Mesenchymal stem cell (in vitro differentiated cells and primary cell): ENCODE data around the gene TAPT1.

Experiments used
- DNase-seq: peaks from one replicate; pipeline ENCODE4 v3.0.0-alpha.2; 2013
- H2AFZ ChIP-seq: one replicate; pipeline ENCODE4 v1.6.1; 2013; ENCODE audit warnings: low read depth, mild to moderate bottlenecking, control low read depth, inconsistent platforms, low read length, moderate library complexity
- H2AK5ac ChIP-seq: 2 replicates; pipeline ENCODE4 v1.6.1; 2013; ENCODE audit warnings: low read length, moderate library complexity, mild to moderate bottlenecking, inconsistent platforms; ENCODE audit not compliant: severe bottlenecking
- H2BK120ac ChIP-seq: one replicate; pipeline ENCODE4 v1.6.1; 2013; ENCODE audit warnings: low read depth, mild to moderate bottlenecking, inconsistent platforms, low read length, moderate library complexity
- H2BK12ac ChIP-seq, 2 experiments: one replicate each; pipeline ENCODE4 v1.6.1; 2013; ENCODE audit warnings: inconsistent platforms in 2 of 2, low read length in 2 of 2, mild to moderate bottlenecking in 2 of 2, moderate library complexity in 2 of 2, control low read depth in 1 of 2
- H2BK15ac ChIP-seq: one replicate; pipeline ENCODE4 v1.6.1; 2013; ENCODE audit warnings: mild to moderate bottlenecking, low read depth, inconsistent platforms; ENCODE audit not compliant: poor library complexity, severe bottlenecking
- H2BK5ac ChIP-seq: 2 replicates; pipeline ENCODE4 v1.6.1; 2013; ENCODE audit warnings: low read depth, mild to moderate bottlenecking, low read length, control low read depth, inconsistent platforms; ENCODE audit not compliant: poor library complexity, severe bottlenecking
- H3K14ac ChIP-seq, 2 experiments: one replicate each; pipeline ENCODE4 v1.6.1; 2013; ENCODE audit warnings: inconsistent platforms in 2 of 2, low read length in 2 of 2, control low read depth in 1 of 2, mild to moderate bottlenecking in 1 of 2, moderate library complexity in 1 of 2
- H3K18ac ChIP-seq, 2 experiments: one replicate each; pipeline ENCODE4 v1.6.1; 2013; ENCODE audit warnings: inconsistent platforms in 2 of 2, low read length in 2 of 2, control low read depth in 1 of 2, low read depth in 1 of 2, mild to moderate bottlenecking in 1 of 2
- H3K23ac ChIP-seq, 2 experiments: one replicate each; pipeline ENCODE4 v1.6.1; 2013; ENCODE audit warnings: inconsistent platforms in 2 of 2, low read length in 2 of 2, mild to moderate bottlenecking in 2 of 2, moderate library complexity in 2 of 2, control low read depth in 1 of 2
- H3K27ac ChIP-seq: 2 replicates; pipeline ENCODE4 v1.5.1; 2013; ENCODE audit warnings: mild to moderate bottlenecking, moderate library complexity, low read length, control low read depth, inconsistent platforms; ENCODE audit not compliant: poor library complexity, severe bottlenecking
- H3K27me3 ChIP-seq, 2 experiments: 2 replicates each; pipeline versions ENCODE4 v1.6.1 to v1.7.0; 2013; ENCODE audit warnings: low read length in 2 of 2, mild to moderate bottlenecking in 2 of 2, moderate library complexity in 2 of 2, control low read depth in 1 of 2, inconsistent platforms in 1 of 2; ENCODE audit not compliant: control insufficient read depth in 1 of 2, insufficient read depth in 1 of 2
- H3K36me3 ChIP-seq, 2 experiments: 2 replicates each; pipeline versions ENCODE4 v1.6.1 to v1.7.0; 2013; ENCODE audit warnings: low read length in 2 of 2, control low read depth in 1 of 2, inconsistent platforms in 1 of 2, low read depth in 1 of 2, mild to moderate bottlenecking in 1 of 2; ENCODE audit not compliant: insufficient read depth in 2 of 2, control insufficient read depth in 1 of 2
- H3K4ac ChIP-seq, 2 experiments: one replicate each; pipeline ENCODE4 v1.6.1; 2013; ENCODE audit warnings: inconsistent platforms in 2 of 2, low read length in 2 of 2, mild to moderate bottlenecking in 2 of 2, moderate library complexity in 2 of 2, control low read depth in 1 of 2, low read depth in 1 of 2
- H3K4me1 ChIP-seq: 2 replicates; pipeline ENCODE4 v1.6.1; 2013; ENCODE audit warnings: low read depth, low read length, control low read depth; ENCODE audit not compliant: control insufficient read depth, insufficient read depth
- H3K4me2 ChIP-seq: 2 replicates; pipeline ENCODE4 v1.6.1; 2013; ENCODE audit warnings: low read length, mild to moderate bottlenecking, inconsistent platforms; ENCODE audit not compliant: poor library complexity, severe bottlenecking
- H3K4me3 ChIP-seq, 2 experiments: 2 replicates each; pipeline versions ENCODE4 v1.5.1 to v1.7.0; 2013; ENCODE audit warnings: low read length in 2 of 2, mild to moderate bottlenecking in 2 of 2, control low read depth in 1 of 2, low read depth in 1 of 2; ENCODE audit not compliant: insufficient read depth in 1 of 2
- H3K79me1 ChIP-seq: replicated peaks from 2 replicates; pipeline ENCODE4 v1.6.1; 2013; ENCODE audit warnings: mild to moderate bottlenecking, control low read depth, low read length, inconsistent platforms; ENCODE audit not compliant: poor library complexity, severe bottlenecking
- H3K9ac ChIP-seq: 2 replicates; pipeline ENCODE4 v1.7.0; 2013; ENCODE audit warnings: mild to moderate bottlenecking, low read length, moderate library complexity
- H3K9me3 ChIP-seq: 2 replicates; pipeline ENCODE4 v1.7.0; 2013; ENCODE audit warnings: mild to moderate bottlenecking, low read length; ENCODE audit not compliant: control insufficient read depth
- H4K8ac ChIP-seq: one replicate; pipeline ENCODE4 v1.6.1; 2013; ENCODE audit warnings: inconsistent platforms, mild to moderate bottlenecking, low read length, moderate library complexity
- H4K91ac ChIP-seq: one replicate; pipeline ENCODE4 v1.6.1; 2013; ENCODE audit warnings: mild to moderate bottlenecking, low read length, inconsistent platforms
- WGBS: methylation state at CpG from one replicate; pipeline ENCODE4 v1.1.7; 2013; ENCODE audit warnings: mixed read lengths; 5-methylcytosine and 5-hydroxymethylcytosine counted together

Gene TAPT1

DNA sequence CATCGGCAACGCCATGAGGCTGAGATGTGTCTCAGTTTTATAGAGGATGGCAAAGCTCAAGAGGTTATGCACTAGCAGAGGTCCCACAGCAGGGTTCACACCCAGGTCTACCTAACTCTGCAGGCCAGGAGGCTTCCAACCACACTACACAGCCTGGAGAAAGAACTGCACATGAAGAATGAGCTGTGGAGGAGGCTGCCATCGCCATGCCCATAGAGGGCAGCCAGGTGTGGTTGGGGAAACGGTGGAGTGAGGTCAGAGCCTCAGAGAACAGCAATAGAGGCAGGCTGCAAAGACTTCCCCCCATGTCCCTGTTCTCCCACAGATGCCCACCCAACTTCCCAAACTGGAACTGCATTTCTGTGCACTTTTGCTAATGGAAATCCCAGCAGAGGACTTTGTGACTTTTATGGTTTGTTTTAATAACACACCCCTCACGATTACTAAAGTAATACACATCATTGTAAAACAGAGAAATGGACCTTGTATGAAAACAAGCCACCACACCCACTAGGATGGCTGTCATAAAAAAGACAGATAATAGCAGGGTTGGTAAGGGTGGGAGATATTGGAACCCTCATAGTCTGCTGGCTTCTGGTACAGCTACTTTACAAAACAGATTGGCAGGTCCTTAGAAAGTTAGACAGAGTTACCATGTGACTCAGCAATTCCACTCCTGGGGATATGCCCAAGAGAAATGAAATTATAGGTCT lies 83.5 kb downstream of the TAPT1 start:
- H3K4me1 ChIP-seq: peaks cover 12% of the 10 kb centered on the region
- no peak for DNase-seq
- H3K4me2 ChIP-seq: no peak overlapping the region
- peaks cover 0 to 40% of the 10 kb centered on the region in 2 experiments for H3K27me3 ChIP-seq
- no peak overlapping the region for H3K27ac ChIP-seq
- H3K23ac ChIP-seq: no peak overlapping the region
- peak overlapping the region; percentile 51 for H2AK5ac ChIP-seq
- H3K9me3 ChIP-seq: peaks cover 38% of the 10 kb centered on the region
- no peak overlapping the region for H3K4me3 ChIP-seq
- no peak overlapping the region for H3K14ac ChIP-seq
- H3K36me3 ChIP-seq: no peaks in the 10 kb centered on the region
- H2BK12ac ChIP-seq: no peak overlapping the region
- 83% methylated on average over 3 of the region's 5 CpGs for WGBS
- H3K9ac ChIP-seq: no peak overlapping the region
- no peak overlapping the region for H4K8ac ChIP-seq
- H2BK5ac ChIP-seq: no peak overlapping the region
- no peak overlapping the region for H3K18ac ChIP-seq
- no peak overlapping the region for H4K91ac ChIP-seq
- no peak overlapping the region for H2AFZ ChIP-seq
- H2BK120ac ChIP-seq: no peak overlapping the region
- H2BK15ac ChIP-seq: no peak overlapping the region
- H3K4ac ChIP-seq: no peak overlapping the region
- H3K79me1 ChIP-seq: no peaks in the 10 kb centered on the region

DNA sequence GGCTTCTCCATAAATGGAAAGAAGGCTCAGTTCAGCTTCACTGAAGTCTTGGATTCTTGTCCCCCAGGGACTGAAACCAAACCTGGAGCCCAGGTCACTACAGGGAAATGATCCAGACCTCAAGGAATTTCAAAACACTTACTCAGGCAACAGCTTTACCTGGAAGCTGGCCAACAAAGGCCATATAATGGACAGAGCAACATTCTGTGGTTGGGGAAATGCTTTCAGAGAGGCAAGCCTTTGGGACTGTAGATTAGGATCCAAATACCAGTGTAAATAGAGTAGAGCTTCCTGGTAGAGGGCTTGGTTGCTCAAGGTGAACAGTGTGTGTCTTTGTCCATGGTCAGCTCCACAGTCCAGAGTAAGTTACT lies 85.4 kb downstream of the TAPT1 start:
- Histone ChIP-seq H2AFZ (no peak overlapping the region), H2AK5ac (no peak overlapping the region), H3K4me1 (peaks cover 12% of the 10 kb centered on the region), H3K4ac (no peak overlapping the region), H3K14ac (no peak overlapping the region), H3K9ac (no peak overlapping the region), H2BK12ac (no peak overlapping the region), H3K18ac (no peak overlapping the region), H4K8ac (no peak overlapping the region), H3K27ac (peak overlapping the region; percentile 96), H3K36me3 (no peaks in the 10 kb centered on the region), H3K23ac (no peak overlapping the region), H3K4me3 (no peak overlapping the region), H2BK15ac (no peak overlapping the region), H2BK120ac (no peak overlapping the region), H3K4me2 (no peak overlapping the region), H4K91ac (no peak overlapping the region), H3K79me1 (no peaks in the 10 kb centered on the region), H3K27me3 (peaks cover 0 to 57% of the 10 kb centered on the region in 2 experiments), H3K9me3 (peaks cover 30% of the 10 kb centered on the region), H2BK5ac (no peak overlapping the region)
- peak; percentile 87 for DNase-seq

DNA sequence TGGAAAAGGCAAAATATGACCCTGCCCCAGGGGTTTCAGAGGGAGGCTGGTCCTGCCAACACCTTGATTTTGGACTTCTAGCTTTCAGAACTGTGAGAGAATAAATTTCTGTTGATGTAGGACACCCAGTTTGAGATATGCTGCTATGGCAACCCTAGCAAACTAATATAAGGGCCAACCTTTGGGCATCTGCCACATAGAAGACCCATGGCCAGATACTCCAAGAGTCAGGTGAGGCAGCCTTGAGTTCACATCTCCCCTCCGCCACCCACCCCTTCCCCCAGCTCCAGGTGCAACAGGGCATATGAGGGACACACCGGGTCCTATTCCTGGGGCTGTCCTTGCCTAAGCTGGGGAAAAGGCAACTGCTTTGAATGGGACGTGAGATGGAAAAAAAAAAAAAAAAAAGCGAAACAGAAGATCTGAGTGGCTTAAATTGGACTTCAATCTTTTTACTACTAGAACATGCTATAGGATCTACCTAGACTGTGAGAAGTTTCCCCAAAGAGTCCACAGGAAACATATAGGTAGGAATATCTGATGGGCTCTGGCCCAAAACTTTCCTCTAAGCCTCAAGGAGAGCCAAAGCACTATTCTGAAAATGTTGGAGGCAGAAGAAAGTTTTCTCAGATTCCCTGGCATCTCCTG lies 85.9 kb downstream of the TAPT1 start:
- H2BK15ac ChIP-seq: no peak overlapping the region
- peaks cover 27% of the 10 kb centered on the region for H3K9me3 ChIP-seq
- no peaks in the 10 kb centered on the region for H3K36me3 ChIP-seq
- no peak overlapping the region for H3K4ac ChIP-seq
- no peak overlapping the region for H3K23ac ChIP-seq
- H2AK5ac ChIP-seq: peak overlapping the region; percentile 28
- H3K4me1 ChIP-seq: peaks cover 12% of the 10 kb centered on the region
- 100% methylated on average over 2 of the region's 4 CpGs for WGBS
- no peak overlapping the region for H3K4me2 ChIP-seq
- peak overlapping the region; percentile 94 for H3K27ac ChIP-seq
- H3K18ac ChIP-seq: peak overlapping the region in 1 of 2 experiments; percentile 76
- H3K9ac ChIP-seq: no peak overlapping the region
- H3K79me1 ChIP-seq: no peaks in the 10 kb centered on the region
- H4K8ac ChIP-seq: no peak overlapping the region
- no peak overlapping the region for H2BK12ac ChIP-seq
- DNase-seq: no peak
- H2BK120ac ChIP-seq: no peak overlapping the region
- no peak overlapping the region for H3K4me3 ChIP-seq
- H3K27me3 ChIP-seq: peaks cover 0 to 61% of the 10 kb centered on the region in 2 experiments
- no peak overlapping the region for H4K91ac ChIP-seq
- no peak overlapping the region for H3K14ac ChIP-seq
- peak overlapping the region; percentile 99 for H2BK5ac ChIP-seq
- H2AFZ ChIP-seq: no peak overlapping the region

DNA sequence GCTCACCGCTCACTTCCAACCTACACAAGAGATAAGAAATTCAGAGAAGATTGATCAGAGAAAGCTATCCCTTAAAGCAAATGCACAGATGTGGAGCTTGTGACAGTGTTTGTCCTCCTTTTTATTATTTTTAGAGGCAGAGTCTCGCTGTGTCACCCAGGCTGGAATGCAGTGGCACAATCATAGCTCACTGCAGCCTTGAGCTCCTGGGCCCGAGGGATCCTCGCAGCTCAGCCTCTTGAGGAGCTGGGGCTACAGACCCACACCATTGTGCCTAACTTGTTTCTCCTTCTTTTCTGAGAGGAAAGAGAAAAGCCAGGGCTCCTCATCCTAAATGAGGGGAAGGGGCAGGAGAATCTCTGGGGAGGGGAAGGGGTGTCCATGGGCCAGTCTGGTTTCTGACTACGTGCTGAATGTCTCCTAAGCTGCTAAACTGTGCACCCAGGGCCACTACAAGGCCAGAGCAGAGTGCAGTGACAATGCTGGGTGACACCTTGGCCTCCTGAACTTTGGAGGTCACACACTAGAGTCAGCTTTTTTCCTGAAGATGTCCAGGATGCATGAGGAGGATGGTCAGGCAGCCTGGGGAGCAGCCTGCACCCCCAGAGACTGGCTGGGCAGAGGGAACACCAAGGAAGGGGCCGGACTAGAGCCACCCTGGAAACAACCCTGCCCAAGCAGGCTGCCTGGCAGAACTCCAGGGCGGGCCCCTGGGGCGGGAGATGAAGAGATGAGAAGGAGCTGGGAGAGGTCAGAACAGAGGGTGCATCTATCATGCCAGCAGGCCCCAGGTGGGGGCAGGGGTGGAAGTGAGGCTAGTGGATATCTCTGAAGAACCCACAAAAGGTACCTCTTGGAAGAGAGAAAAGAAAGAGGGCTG lies 87.0 kb downstream of the TAPT1 start:
- H3K36me3 ChIP-seq: no peaks in the 10 kb centered on the region
- no peak overlapping the region for H2AFZ ChIP-seq
- WGBS: 84% methylated on average over 7 of the region's 8 CpGs
- H4K91ac ChIP-seq: no peak overlapping the region
- peak overlapping the region; percentile 66 for H2BK5ac ChIP-seq
- no peak overlapping the region for H3K27ac ChIP-seq
- no peak overlapping the region for H4K8ac ChIP-seq
- no peak overlapping the region for H3K4me3 ChIP-seq
- H3K23ac ChIP-seq: no peak overlapping the region
- peak overlapping the region; percentile 28 for H2AK5ac ChIP-seq
- H3K27me3 ChIP-seq: peaks cover 0 to 66% of the 10 kb centered on the region in 2 experiments
- no peak overlapping the region for H3K9ac ChIP-seq
- no peak overlapping the region for H2BK12ac ChIP-seq
- H3K9me3 ChIP-seq: peaks cover 18% of the 10 kb centered on the region
- H3K18ac ChIP-seq: no peak overlapping the region
- DNase-seq: no peak
- no peak overlapping the region for H3K4ac ChIP-seq
- no peaks in the 10 kb centered on the region for H3K79me1 ChIP-seq
- H3K4me1 ChIP-seq: peaks cover 12% of the 10 kb centered on the region
- no peak overlapping the region for H3K4me2 ChIP-seq
- no peak overlapping the region for H3K14ac ChIP-seq
- H2BK15ac ChIP-seq: no peak overlapping the region
- no peak overlapping the region for H2BK120ac ChIP-seq
